Measurements from ENCODE around the gene EPN1. TPM values are rescaled to one million over a fixed set of nuclear protein-coding genes. Genes with fewer than 3 reads are reported as not detected.

The EPN1 gene
- total RNA-seq, 1 donor from 2014 or later = 71.6 TPM

GRCh38 chr19:55679343-55680257, 4.6 kb downstream of the EPN1 start:
- DNase-seq = peak; percentile 25

GRCh38 chr19:55680339-55681130, 5.5 kb downstream of the EPN1 start:
- DNase-seq = no peak

DNA sequence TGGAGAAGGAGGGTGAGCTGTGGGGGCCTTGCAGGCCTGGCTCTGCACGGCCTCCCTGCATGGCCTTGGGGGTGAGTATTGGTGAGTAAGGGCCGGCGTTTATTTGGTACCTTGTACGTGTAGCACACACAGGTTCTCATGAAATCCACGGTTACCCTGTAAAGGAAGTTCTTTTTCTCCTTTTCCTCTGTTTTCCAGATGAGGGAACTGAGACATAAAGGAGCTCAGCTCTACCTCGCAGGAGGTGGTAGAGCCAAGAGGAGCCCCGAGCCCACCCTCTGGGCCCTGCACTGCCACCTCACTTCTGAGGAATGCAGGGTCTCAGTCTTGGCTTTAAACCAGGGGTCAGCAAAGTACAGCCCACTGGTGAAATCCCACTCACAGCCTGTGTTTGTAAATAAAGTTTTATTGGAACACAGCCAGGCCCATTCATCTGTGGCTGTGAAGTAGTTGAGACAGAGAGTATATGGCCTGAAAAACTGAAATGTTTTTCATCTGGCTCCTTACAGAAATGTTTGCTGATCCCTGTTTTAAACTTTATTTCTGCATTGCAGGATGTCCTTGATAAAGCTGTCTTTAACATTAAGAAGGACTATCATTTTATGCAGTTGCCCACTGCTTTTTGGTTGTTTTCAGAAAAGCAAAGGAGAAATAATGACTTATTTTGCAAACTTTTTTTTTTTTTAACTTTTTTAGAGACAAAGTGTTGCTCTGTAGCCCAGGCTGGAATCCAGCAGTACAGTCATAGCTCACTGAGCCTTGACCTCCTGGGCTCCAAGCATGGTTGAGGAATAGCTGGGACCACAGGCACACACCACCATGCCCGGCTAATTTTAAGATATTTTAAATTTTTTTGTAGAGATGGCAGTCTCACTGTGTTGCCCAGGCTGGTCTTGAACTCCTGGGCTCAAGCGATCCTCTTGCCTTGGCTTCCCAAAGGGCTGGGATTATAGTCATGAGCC, 6.4 kb downstream of the EPN1 start:
- DNase-seq = no peak

GRCh38 chr19:55683449-55684261, 8.6 kb downstream of the EPN1 start:
- no peak for DNase-seq

DNA sequence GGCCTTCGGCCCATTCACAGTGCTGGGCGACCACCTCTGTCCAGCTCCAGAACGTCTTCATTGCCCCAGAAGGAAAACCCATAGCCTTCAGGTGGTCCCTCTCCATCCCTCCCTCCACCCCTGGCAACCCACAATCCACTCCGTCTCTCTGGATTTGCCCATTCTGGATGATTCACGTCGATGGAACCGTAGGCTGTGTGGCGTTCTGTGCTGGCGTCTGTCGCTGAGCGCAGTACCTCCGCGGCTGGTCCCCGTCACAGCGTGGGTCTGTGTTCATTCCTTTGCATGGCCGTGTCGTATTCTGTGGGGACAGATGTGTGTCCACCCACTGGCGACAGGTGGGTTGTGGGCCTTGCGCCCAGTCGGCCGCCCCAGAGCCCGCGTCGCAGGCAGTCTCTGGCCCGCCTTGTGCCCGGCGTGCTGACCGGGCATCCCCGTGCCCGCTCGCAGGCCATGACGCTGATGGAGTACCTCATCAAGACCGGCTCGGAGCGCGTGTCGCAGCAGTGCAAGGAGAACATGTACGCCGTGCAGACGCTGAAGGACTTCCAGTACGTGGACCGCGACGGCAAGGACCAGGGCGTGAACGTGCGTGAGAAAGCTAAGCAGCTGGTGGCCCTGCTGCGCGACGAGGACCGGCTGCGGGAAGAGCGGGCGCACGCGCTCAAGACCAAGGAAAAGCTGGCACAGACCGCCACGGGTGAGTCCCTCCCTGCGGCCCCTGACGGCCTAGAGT, 10.1 kb downstream of the EPN1 start:
- DNase-seq = no peak

GRCh38 chr19:55685776-55686175, 10.8 kb downstream of the EPN1 start:
- no peak for DNase-seq

- no peak for DNase-seq
Measured at GRCh38 chr19:55686311-55687050, 11.5 kb downstream of the EPN1 start.

- no peak for DNase-seq
Measured at GRCh38 chr19:55687281-55688201, 12.5 kb downstream of the EPN1 start.

GRCh38 chr19:55688422-55689218, 13.6 kb downstream of the EPN1 start:
- DNase-seq = no peak

DNA sequence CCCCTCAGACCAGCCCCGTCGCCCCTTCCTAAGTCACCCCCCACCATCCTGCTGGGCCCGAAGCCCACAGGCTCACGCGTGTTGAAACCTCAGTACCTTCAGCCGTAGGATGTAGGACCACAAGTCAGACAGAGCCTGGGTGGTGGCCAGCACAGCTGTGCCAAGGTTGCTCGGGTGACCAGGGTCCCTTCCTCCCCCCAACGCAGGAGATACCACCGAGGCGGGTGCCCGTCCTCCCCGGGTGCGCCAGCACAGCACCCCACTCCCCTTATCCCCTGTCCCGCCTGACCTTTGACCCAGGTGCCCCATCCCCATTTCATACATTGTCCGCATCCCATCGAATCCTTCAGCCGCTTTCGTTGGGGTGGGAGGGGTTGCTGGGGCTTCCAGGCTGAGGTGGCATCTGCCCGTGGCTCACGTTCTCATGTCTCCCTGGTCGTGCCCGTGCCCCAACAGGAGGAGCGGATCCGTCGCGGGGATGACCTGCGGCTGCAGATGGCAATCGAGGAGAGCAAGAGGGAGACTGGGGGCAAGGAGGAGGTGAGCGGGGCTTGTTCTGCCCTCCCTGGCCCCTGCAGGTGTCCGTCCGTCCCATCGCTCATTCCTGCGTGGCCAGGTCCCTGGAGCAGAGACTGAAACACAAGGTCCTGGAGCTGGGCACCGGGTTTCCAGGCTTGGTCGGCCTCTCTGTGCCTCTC, 14.5 kb downstream of the EPN1 start:
- DNase-seq = no peak

DNA sequence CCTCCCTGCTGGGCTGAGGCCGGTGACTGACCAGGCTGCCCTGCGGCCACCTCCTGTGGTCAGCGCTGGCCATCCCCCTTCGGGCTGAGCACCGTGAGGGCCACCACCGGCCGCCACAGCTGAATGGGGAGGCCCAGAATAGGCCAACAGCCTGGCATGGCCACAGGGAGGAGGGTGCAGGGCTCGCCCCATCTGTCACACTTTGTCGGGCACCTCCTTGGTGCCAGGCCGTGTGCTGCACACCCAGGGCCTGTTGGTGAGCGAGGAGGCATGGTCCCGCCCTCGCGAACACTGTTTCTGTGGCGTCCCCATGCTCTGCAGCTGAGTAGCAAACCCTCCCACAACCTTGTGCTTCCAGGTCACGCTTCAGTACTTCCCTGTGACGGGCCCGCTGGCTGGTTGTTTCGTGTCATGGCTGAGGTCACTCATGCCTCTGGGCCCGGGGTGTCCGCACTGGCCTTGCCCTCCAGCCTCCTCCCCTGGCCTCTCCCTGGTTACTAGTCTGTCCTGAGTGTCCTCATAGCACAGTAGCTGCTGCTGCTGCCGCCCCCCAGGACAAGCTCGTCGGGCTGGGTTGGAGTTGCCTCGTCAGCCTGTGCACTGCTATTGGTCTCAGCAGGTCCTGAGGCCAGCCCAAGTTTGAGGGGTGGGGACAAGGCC, 15.2 kb downstream of the EPN1 start:
- no peak for DNase-seq

DNA sequence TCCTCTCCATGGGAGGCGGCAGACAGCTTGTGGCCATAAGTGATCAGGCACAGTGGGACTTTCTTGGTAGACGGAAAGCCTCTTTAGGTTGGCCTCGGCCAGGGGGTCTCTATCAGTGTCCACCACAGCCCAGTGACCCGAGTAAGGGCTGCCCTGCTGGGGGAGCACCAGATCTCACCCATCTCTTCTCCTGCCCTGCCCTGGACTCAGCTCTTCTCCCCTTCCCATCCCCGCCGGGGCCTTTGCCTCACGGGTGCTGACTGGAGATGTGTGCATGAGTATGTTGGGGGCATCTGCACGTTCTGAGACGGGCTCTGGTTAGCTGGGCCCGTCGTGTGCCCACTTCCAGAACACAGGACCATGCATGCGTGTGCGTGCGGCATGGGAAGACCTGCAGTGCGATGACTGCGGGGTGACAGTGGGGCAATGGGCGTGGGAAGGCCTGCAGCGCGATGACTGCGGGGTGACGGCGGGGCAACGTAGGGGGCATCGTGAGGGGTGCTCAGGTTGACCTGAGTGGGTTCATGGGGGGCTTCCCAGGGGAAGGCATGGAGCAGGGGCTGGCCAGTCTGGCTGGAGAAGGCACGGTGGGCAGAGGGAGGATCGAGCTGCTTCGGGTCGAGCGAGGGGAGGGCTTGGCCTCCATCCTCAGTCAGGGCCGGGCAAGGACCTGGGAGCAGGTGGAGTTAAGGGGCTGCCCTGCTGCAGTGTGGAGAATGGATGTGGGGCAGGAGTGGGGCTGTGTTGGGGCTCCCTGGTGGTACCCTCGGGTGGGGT, 15.9 kb downstream of the EPN1 start:
- no peak for DNase-seq

DNA sequence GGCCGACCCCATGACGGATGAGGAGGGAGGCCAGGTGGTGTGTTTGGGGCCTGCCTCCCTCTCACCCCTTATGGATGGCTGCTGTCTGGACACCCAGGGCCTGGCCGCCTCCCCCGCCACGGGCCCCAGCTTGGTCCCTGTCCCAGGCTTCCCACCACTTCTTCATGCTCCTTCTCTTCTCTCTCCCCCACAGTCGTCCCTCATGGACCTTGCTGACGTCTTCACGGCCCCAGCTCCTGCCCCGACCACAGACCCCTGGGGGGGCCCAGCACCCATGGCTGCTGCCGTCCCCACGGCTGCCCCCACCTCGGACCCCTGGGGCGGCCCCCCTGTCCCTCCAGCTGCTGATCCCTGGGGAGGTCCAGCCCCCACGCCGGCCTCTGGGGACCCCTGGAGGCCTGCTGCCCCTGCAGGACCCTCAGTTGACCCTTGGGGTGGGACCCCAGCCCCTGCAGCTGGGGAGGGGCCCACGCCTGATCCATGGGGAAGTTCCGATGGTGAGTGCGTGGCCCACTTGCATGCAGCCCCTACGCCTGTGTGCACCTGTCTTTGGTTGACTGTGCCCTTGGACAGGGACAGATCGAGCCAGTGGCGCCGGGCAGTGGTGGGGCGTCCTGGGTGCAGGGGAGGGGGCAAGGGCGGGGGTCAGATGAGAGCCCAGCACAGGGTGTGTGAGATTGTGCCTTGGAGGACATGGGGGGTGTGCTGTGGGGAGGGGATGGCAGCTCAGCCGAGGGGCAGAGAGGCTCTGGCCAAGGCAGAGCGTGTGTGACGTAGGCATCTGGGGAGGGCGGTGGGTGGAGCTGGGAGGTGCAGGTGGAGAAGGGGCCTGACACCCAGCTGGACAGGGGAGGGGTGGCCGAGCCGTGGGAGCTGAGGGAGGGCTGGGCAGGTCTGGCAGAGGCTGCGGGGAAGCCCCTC, 16.8 kb downstream of the EPN1 start:
- DNase-seq = no peak

GRCh38 chr19:55692681-55693081, 17.7 kb downstream of the EPN1 start:
- DNase-seq = no peak
